IPS-18a (cell line): ENCODE measurements around the gene GALNT10.

ENCODE experiments used
- H3K27ac ChIP-seq: one replicate; pipeline ENCODE4 v1.5.1; 2013; ENCODE audit warnings: low read length
- H3K27me3 ChIP-seq: one replicate; pipeline ENCODE4 v1.6.1; 2013; ENCODE audit warnings: mild to moderate bottlenecking, low read length; ENCODE audit not compliant: control insufficient read depth, insufficient read depth
- H3K36me3 ChIP-seq: one replicate; pipeline ENCODE4 v1.6.1; 2013; ENCODE audit warnings: low read depth, low read length; ENCODE audit not compliant: control insufficient read depth
- H3K4me1 ChIP-seq: one replicate; pipeline ENCODE4 v1.6.1; 2013; ENCODE audit warnings: low read depth, low read length; ENCODE audit not compliant: control insufficient read depth
- H3K4me3 ChIP-seq: one replicate; pipeline ENCODE4 v1.5.1; 2013; ENCODE audit warnings: low read length
- H3K9ac ChIP-seq: one replicate; pipeline ENCODE4 v1.6.1; 2013; ENCODE audit warnings: mild to moderate bottlenecking, low read length, moderate library complexity
- H3K9me3 ChIP-seq: one replicate; pipeline ENCODE4 v1.6.1; 2013; ENCODE audit warnings: low read depth, low read length; ENCODE audit not compliant: control insufficient read depth

The GALNT10 gene

DNA sequence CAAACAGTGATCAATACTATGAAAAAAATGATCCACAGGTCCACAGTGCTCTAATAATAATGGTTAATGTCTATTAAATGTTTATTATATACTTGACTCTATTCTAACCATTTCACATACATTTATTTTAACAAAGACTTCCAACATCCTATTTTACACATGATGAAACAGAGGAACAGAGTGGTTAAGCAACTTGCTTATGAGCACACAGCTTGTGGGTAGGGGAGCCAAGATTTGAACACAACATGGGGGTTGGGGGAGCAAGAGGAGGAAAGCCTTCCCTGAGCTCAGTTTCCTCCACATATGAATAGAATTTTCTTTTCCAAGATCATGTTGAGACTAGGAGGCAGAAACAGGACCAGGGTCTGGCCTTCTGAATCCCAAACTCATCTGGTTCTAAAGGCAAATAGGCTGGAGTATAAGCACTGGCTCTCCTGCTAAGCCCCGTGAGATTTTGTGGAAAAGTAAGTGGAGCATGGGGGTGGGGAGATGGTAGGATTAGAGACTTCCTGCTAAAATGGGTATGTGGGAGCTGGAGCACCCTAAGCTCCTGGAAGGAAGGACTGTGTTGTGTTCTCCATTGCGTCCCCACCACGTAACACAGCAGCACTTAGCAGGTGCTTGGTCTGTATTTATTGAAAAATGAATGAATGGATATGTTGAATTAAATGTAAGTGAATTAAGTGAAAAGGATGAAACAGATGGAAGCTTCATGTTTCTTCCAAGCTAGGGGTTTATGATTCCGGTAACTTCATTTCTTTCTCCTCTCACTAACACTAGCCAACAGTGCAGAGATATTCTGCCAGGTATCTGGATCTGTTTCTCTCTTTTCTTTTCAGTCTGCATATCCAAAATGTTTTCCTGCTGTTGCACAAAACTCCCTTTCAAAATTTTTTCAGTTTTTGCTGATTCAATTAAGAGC lies 26.9 kb upstream of the GALNT10 start:
- Histone ChIP-seq H3K27me3 (no peaks in the 10 kb centered on the region), H3K4me3 (no peak overlapping the region), H3K9ac (no peak overlapping the region), H3K4me1 (peaks cover 39% of the 10 kb centered on the region), H3K36me3 (no peaks in the 10 kb centered on the region), H3K9me3 (no peaks in the 10 kb centered on the region), H3K27ac (no peak overlapping the region)

DNA sequence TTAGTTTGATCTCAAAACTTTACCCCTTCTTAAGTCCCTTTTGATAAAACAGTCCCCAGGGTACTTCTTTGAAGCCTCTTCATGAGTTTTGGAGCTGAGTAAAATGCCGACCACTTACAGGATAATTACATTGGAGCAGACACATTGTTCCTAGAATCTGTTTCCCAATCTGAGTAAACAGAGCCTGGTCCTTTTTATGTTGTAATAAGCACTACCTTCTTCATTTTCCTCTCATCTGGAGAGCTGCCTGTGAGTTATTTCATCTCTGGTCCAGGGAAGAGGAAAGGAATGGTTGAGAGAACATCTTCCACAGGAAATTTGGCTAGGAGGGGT lies 26.3 kb upstream of the GALNT10 start:
- H3K4me3 ChIP-seq, result no peak overlapping the region
- no peaks in the 10 kb centered on the region for H3K36me3 ChIP-seq
- H3K27ac ChIP-seq, result no peak overlapping the region
- H3K27me3 ChIP-seq, result no peaks in the 10 kb centered on the region
- peaks cover 39% of the 10 kb centered on the region for H3K4me1 ChIP-seq
- H3K9ac ChIP-seq, result no peak overlapping the region
- no peaks in the 10 kb centered on the region for H3K9me3 ChIP-seq

DNA sequence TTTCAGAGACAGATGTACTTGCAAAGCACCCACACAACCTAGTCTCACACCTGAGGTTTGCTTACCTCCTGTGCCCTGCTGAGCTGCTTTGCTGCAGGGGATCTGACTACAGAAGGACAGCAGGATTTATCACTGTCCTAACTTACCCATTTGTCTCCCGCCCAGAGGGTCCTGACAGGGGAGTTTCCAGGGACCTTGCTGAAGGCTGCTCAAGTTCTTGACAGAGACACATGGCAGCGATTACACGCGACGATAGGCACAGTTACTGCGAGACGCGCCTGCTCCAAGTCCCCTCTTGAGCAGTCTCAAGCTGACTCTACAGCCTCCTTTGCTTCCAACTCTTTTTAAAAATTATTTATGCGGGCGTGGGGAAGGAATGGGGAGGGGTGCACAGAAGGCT lies 24.6 kb upstream of the GALNT10 start:
- H3K36me3 ChIP-seq, result no peaks in the 10 kb centered on the region
- H3K9me3 ChIP-seq, result no peaks in the 10 kb centered on the region
- peak overlapping the region; percentile 16 for H3K27ac ChIP-seq
- no peak overlapping the region for H3K9ac ChIP-seq
- no peak overlapping the region for H3K4me3 ChIP-seq
- no peaks in the 10 kb centered on the region for H3K27me3 ChIP-seq
- peaks cover 39% of the 10 kb centered on the region for H3K4me1 ChIP-seq

DNA sequence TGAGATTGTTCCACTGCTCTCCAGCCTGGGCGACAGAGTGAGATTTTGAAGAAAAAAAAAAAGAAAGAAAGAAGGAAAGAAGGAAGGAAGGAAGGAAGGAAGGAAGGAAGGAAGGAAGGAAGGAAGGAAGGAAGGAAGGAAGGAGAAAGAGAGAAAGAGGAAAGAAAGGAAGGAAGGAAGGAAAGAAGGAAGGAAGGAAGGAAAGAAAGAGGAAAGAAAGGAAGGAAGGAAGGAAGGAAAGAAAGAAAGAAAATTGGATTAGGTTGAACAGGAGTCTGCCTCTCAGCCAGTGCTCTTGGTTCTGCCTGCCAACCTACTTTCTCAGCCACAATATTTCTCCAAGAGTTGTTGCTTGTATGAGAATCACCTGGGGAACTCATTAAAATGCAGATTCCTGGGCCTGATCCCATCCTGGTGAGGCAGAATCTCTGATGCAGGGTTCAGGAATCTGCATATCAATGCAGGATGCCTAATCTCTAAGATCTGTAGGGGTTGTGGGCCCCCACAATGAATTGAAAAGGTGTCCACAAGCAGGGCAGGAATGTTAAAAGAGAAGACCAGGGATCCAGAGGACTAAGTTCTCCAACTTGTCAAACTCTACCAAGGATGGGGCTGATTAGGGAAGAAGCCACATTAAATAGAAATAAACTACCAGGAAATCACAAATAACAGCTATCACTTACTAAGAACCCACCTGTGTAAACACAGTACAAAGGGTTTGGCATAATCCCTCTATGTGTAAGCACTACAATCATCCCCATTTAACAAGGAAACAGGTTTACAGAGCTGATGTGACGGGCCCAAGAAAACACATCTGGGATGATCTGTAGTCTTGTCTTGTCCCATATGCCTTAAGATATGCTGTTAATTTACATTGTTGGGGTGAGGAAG lies 23.4 kb upstream of the GALNT10 start:
- H3K4me1 ChIP-seq, result peaks cover 39% of the 10 kb centered on the region
- H3K9me3 ChIP-seq, result no peaks in the 10 kb centered on the region
- no peak overlapping the region for H3K27ac ChIP-seq
- H3K36me3 ChIP-seq, result no peaks in the 10 kb centered on the region
- no peaks in the 10 kb centered on the region for H3K27me3 ChIP-seq
- H3K4me3 ChIP-seq, result peak overlapping the region; percentile 40
- H3K9ac ChIP-seq, result no peak overlapping the region

DNA sequence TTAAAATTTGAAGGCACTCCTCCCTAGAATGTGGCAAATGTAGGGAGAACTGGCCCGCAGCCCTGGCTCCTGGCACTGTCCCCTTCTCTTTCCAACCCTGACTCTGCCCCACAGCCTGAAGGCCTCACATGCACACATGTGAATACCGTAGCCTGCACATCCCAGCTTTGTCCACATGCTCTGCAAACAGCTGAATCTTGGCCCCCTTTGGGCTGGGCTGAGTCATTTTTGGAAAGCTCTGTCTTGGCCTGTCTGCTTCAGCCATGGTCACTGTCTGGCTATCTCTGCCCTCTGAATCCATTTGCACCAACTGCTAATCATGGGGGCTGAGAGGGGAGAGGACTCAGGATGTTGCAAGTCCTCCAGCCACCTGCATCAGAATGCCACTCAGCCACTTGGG lies 22.1 kb upstream of the GALNT10 start:
- H3K27me3 ChIP-seq, result no peaks in the 10 kb centered on the region
- no peaks in the 10 kb centered on the region for H3K36me3 ChIP-seq
- no peak overlapping the region for H3K4me3 ChIP-seq
- no peak overlapping the region for H3K9ac ChIP-seq
- H3K4me1 ChIP-seq, result peaks cover 34% of the 10 kb centered on the region
- H3K27ac ChIP-seq, result no peak overlapping the region
- H3K9me3 ChIP-seq, result no peaks in the 10 kb centered on the region

DNA sequence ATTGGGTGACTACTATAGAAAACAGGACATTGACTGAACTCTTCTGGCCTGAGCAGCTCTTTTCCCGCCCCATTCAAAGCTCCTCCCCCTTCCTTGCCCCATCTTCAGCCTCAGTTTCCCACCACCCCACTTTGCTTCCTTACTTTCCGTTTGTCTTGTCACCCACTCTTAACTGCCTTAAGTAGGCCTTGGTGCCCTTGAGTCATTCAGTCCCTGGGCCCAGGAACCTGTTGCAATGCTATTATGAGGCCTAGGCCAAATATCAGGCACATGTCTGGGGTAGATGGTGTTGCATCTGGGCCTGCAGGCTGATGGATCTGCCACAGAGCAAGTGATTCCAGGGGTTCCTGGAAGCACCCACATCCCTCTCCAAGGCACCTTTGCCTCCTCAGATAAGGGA lies 17.7 kb upstream of the GALNT10 start:
- H3K4me3 ChIP-seq, result no peak overlapping the region
- H3K27me3 ChIP-seq, result no peaks in the 10 kb centered on the region
- no peaks in the 10 kb centered on the region for H3K36me3 ChIP-seq
- peaks cover 8% of the 10 kb centered on the region for H3K4me1 ChIP-seq
- no peaks in the 10 kb centered on the region for H3K9me3 ChIP-seq
- no peak overlapping the region for H3K27ac ChIP-seq
- no peak overlapping the region for H3K9ac ChIP-seq

DNA sequence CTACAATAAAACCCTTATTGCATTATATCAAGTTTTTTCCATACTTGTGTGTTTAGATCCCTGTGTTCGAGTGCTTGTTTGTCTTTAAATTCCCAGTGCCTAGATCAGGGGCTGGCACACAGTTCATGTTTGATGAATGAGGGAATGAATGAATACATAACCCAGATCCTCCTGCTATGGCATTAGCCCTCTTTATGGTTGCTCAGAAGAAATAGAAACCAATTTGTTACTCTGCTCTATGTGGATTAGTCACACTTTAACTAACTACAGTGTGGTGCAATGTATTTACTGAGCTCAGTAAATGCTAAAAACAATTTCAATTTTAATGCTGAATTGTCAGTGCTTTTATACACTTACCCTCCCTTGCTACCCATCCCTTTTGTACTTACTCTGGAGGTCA lies 16.4 kb upstream of the GALNT10 start:
- Histone ChIP-seq H3K36me3 (no peaks in the 10 kb centered on the region), H3K9me3 (no peaks in the 10 kb centered on the region), H3K27me3 (no peaks in the 10 kb centered on the region), H3K4me1 (no peaks in the 10 kb centered on the region), H3K27ac (no peak overlapping the region), H3K4me3 (no peak overlapping the region), H3K9ac (no peak overlapping the region)

DNA sequence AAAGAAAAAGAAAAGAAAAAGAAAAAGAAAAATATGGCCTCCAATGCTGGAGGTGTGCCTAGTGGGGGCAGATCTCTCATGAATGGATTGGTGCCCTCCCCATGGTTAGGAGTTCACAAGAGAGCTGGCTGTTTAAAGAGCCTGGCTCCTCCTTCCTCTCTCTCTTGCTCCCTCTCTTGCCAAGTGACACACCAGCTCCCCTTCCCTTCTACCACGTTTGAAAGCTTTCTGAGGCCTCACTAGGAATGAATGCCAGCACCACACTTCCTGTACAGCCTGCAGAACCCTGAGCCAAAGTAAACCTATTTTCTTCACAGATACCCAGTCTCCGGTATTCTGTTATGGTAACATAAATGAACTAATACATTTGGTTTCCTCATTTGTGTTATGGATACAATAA lies 14.4 kb upstream of the GALNT10 start:
- Histone ChIP-seq H3K9ac (no peak overlapping the region), H3K4me3 (no peak overlapping the region), H3K27me3 (no peaks in the 10 kb centered on the region), H3K4me1 (no peaks in the 10 kb centered on the region), H3K9me3 (no peaks in the 10 kb centered on the region), H3K27ac (no peak overlapping the region), H3K36me3 (no peaks in the 10 kb centered on the region)

DNA sequence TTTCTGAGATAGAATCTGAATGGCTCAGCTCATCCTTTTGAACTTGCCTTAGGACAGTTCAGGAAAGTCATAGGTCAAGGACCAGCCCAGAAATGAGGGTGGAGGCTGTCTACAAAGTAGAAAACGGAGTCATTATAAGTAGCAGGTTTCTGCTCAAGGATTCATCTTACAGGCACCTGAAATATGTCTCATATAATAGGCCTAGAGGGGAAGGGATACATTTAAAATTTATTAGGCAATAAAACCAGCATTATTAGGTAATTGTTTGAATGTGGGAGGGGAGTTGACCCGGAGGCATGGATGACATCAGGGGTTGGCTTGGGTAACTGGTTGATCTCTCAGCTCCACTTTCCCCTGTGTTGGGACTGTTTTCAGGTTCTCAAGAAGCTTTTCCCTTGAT lies 11.9 kb upstream of the GALNT10 start:
- Histone ChIP-seq H3K27me3 (no peaks in the 10 kb centered on the region), H3K4me3 (no peak overlapping the region), H3K9me3 (no peaks in the 10 kb centered on the region), H3K4me1 (no peaks in the 10 kb centered on the region), H3K27ac (no peak overlapping the region), H3K36me3 (no peaks in the 10 kb centered on the region), H3K9ac (no peak overlapping the region)

DNA sequence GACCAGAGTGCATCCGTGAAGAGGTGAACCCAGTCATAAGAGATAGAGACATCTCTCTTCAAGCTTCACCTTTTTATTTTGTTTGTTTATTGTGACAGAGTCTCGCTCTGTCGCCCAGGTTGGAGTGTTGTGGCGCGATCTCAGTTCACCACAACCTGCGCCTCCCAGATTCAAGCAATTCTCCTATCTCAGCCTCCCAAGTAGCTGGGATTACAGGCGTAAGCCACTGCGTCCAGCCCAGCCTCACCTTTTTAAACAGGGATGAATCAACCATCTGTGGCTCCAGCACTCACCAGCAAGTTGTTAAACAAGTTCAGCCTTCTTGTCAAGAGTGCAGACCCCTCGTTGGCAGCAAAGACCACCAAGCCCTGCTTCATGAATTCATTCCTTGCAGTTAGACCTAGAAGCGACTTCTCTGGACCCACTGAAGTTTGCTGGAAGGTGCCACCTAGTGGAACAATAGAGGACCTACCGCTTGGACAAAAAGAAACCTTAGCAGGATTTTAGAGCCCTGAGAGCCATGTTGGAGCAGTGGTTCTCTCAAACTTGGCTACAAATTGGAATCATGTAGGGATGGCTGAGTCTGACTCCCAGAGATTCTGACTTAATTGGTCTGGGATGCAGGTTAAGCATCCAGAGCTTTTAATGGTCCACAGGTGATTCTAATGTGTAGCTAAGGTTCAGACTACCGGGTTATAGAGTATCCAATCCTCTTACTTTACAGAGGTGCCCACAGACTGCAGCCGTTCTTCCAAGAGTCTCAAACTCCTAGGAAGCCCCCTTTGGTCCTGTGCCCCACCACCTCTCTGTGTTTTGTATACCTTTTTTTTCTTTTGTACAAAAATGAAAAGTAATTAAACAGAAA lies 10.5 kb upstream of the GALNT10 start:
- Histone ChIP-seq H3K27me3 (no peaks in the 10 kb centered on the region), H3K4me3 (no peak overlapping the region), H3K9ac (no peak overlapping the region), H3K27ac (no peak overlapping the region), H3K9me3 (no peaks in the 10 kb centered on the region), H3K4me1 (no peaks in the 10 kb centered on the region), H3K36me3 (no peaks in the 10 kb centered on the region)

DNA sequence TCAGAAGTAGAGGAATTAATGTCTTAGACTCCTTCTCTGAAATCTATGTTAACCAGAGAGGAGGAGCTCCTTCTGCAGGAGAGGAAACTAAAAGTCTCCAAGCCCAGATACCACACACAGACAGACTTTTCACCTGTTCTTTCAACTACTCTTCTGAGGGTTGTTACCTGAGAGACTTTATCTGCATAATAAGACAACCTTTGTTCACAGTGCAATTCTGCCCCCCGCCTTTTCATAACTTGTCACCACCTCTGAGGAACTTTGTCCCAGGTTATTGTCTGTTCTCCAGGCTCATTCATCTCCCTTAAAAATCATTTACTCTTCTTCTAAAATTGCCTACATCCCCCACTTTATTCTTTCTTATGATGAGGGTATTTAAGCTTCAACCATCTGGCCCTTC lies 9.4 kb upstream of the GALNT10 start:
- Histone ChIP-seq H3K9me3 (no peaks in the 10 kb centered on the region), H3K4me3 (no peak overlapping the region), H3K9ac (no peak overlapping the region), H3K36me3 (no peaks in the 10 kb centered on the region), H3K4me1 (no peaks in the 10 kb centered on the region), H3K27ac (no peak overlapping the region), H3K27me3 (no peaks in the 10 kb centered on the region)
